Small intestine (tissue), 7 donors: ENCODE data around the gene NHERF2. TPM values are rescaled to one million over a fixed set of nuclear protein-coding genes. Genes with fewer than 3 reads are reported as not detected.

ENCODE experiments used
- DNase-seq, 2 donors: peaks; one replicate each; pipeline versions ENCODE4 v3.0.0 to v3.0.0-alpha.2; 2013
- FAIRE-seq: peaks from 2 replicates; lab custom pipeline; 2012; peaks lifted over from hg19 to GRCh38; lab: Jason Lieb, UNC
- H3K27ac ChIP-seq, 3 donors: one replicate each; pipeline ENCODE4 v1.5.1; 2013; ENCODE audit warnings: low read length in 2 of 3, mild to moderate bottlenecking in 2 of 3, control low read depth in 1 of 3, inconsistent platforms in 1 of 3, low read depth in 1 of 3, moderate library complexity in 1 of 3
- H3K27me3 ChIP-seq, 3 donors: one replicate each; pipeline ENCODE4 v1.6.1; 2013; ENCODE audit warnings: low read length in 3 of 3, inconsistent platforms in 1 of 3; ENCODE audit not compliant: control insufficient read depth in 3 of 3, insufficient read depth in 3 of 3
- H3K36me3 ChIP-seq, 3 donors: one replicate each; pipeline ENCODE4 v1.6.1; 2013; ENCODE audit warnings: low read length in 3 of 3, inconsistent platforms in 1 of 3, low read depth in 1 of 3, mild to moderate bottlenecking in 1 of 3, moderate library complexity in 1 of 3; ENCODE audit not compliant: control insufficient read depth in 3 of 3, insufficient read depth in 2 of 3
- H3K4me1 ChIP-seq, 3 donors: one replicate each; pipeline ENCODE4 v1.6.1; 2013; ENCODE audit warnings: low read length in 2 of 3, inconsistent platforms in 1 of 3, low read depth in 1 of 3, mild to moderate bottlenecking in 1 of 3, moderate library complexity in 1 of 3; ENCODE audit not compliant: control insufficient read depth in 3 of 3, insufficient read depth in 2 of 3
- H3K4me3 ChIP-seq, 3 donors: one replicate each; pipeline ENCODE4 v1.5.1; 2013; ENCODE audit warnings: low read length in 3 of 3, control low read depth in 1 of 3, inconsistent platforms in 1 of 3, low read depth in 1 of 3, mild to moderate bottlenecking in 1 of 3, moderate library complexity in 1 of 3
- H3K9me3 ChIP-seq, 2 donors: one replicate each; pipeline ENCODE4 v1.6.1; 2013; ENCODE audit warnings: low read depth in 1 of 2, low read length in 1 of 2; ENCODE audit not compliant: control insufficient read depth in 2 of 2, insufficient read depth in 1 of 2
- WGBS, 3 donors: extraction: QIAGEN DNeasy Blood & Tissue Kit; methylation state at CpG; one replicate each; pipeline ENCODE4 v1.1.7; 2013; 5-methylcytosine and 5-hydroxymethylcytosine counted together
- polyA plus RNA-seq, 4 donors: library from polyadenylated mRNA; stranded (reverse) in 3 of 4; unstranded in 1 of 4; fragments of 200-250 nt in 3 of 4; fragments of 120-200 nt in 1 of 4; gene quantifications; one replicate each; pipeline versions ENCODE4 v1.2.1 to v1.2.3, GENCODE V29; 2013
- donor health status: healthy with polysubstance abuse.
- donor health status: control.
- donor health status: control.
- donor health status: Bipolar disorder and iron deficiency.
- donor health status: healthy.

The NHERF2 gene
- polyA plus RNA-seq, 4 donors, result 15.7 to 76.1 (median 42.9) TPM

GRCh38 chr16:2057438-2057837, 30.7 kb downstream of the NHERF2 start:
- Histone ChIP-seq H3K27me3 (no peaks in the 10 kb centered on the region), H3K9me3 (no peaks in the 10 kb centered on the region), H3K36me3 (peaks cover 3 to 91% (median 17%) of the 10 kb centered on the region in 3 donors), H3K4me1 (no peaks in the 10 kb centered on the region), H3K4me3 (no peak overlapping the region), H3K27ac (no peak overlapping the region)
- WGBS, 3 donors, result 91 to 95% (median 95%) methylated on average over 9 to 10 of the region's 10 CpGs
- no peak for FAIRE-seq
- DNase-seq, result no peak

- FAIRE-seq (no peak), DNase-seq (no peak)
- no peak overlapping the region for H3K27ac ChIP-seq
- no peaks in the 10 kb centered on the region for H3K9me3 ChIP-seq
- 87 to 91% (median 91%) methylated on average over 13 of the region's 13 CpGs for WGBS, 3 donors
- peaks cover 3 to 91% (median 15%) of the 10 kb centered on the region in 3 donors for H3K36me3 ChIP-seq
- no peaks in the 10 kb centered on the region for H3K4me1 ChIP-seq
- no peaks in the 10 kb centered on the region for H3K27me3 ChIP-seq
- H3K4me3 ChIP-seq, result no peak overlapping the region
These were observed 31.7 kb downstream of the NHERF2 start for GRCh38 chr16:2058420-2058819.

- FAIRE-seq (no peak), DNase-seq (no peak)
- Histone ChIP-seq H3K9me3 (no peaks in the 10 kb centered on the region), H3K36me3 (peaks cover 3 to 91% (median 12%) of the 10 kb centered on the region in 3 donors), H3K27ac (no peak overlapping the region), H3K27me3 (no peaks in the 10 kb centered on the region), H3K4me1 (no peaks in the 10 kb centered on the region), H3K4me3 (no peak overlapping the region)
- WGBS, 3 donors, result 95 to 98% (median 97%) methylated on average over 10 of the region's 10 CpGs
These were observed 32.2 kb downstream of the NHERF2 start for GRCh38 chr16:2058872-2059271.

- H3K4me1 ChIP-seq, result no peaks in the 10 kb centered on the region
- WGBS, 3 donors, result 86 to 92% (median 88%) methylated on average over 17 of the region's 17 CpGs
- H3K9me3 ChIP-seq, result no peaks in the 10 kb centered on the region
- H3K4me3 ChIP-seq, result no peak overlapping the region
- FAIRE-seq (no peak), DNase-seq (no peak)
- H3K27ac ChIP-seq, result no peak overlapping the region
- H3K36me3 ChIP-seq, result peaks cover 5 to 87% (median 9%) of the 10 kb centered on the region in 3 donors
- H3K27me3 ChIP-seq, result no peaks in the 10 kb centered on the region
These were observed 33.6 kb downstream of the NHERF2 start for GRCh38 chr16:2060346-2060745.

GRCh38 chr16:2061023-2061422, 34.3 kb downstream of the NHERF2 start:
- Histone ChIP-seq H3K36me3 (peaks cover 9 to 91% (median 13%) of the 10 kb centered on the region in 3 donors), H3K27me3 (no peaks in the 10 kb centered on the region), H3K4me3 (no peak overlapping the region), H3K27ac (no peak overlapping the region), H3K9me3 (no peaks in the 10 kb centered on the region), H3K4me1 (no peaks in the 10 kb centered on the region)
- DNase-seq, result no peak
- WGBS, 3 donors, result 96% methylated on average over 18 of the region's 18 CpGs
- no peak for FAIRE-seq

- H3K36me3 ChIP-seq, result peaks cover 12 to 91% (median 13%) of the 10 kb centered on the region in 3 donors
- H3K27me3 ChIP-seq, result no peaks in the 10 kb centered on the region
- H3K4me3 ChIP-seq, result no peak overlapping the region
- H3K27ac ChIP-seq, result no peak overlapping the region
- FAIRE-seq, result no peak
- 93% methylated on average over 12 to 13 of the region's 13 CpGs for WGBS, 3 donors
- H3K9me3 ChIP-seq, result no peaks in the 10 kb centered on the region
- H3K4me1 ChIP-seq, result no peaks in the 10 kb centered on the region
- no peak for DNase-seq
These were observed 34.8 kb downstream of the NHERF2 start for GRCh38 chr16:2061526-2061925.

- Histone ChIP-seq H3K4me1 (no peaks in the 10 kb centered on the region), H3K9me3 (no peaks in the 10 kb centered on the region), H3K36me3 (peaks cover 13 to 91% (median 13%) of the 10 kb centered on the region in 3 donors), H3K4me3 (no peak overlapping the region), H3K27ac (no peak overlapping the region), H3K27me3 (no peaks in the 10 kb centered on the region)
- DNase-seq (no peak), FAIRE-seq (no peak)
- 95 to 97% (median 95%) methylated on average over 21 to 28 of the region's 28 CpGs for WGBS, 3 donors
These were observed 36.1 kb downstream of the NHERF2 start for GRCh38 chr16:2062801-2063200.

- H3K9me3 ChIP-seq, result no peaks in the 10 kb centered on the region
- FAIRE-seq (no peak), DNase-seq (no peak)
- no peak overlapping the region for H3K27ac ChIP-seq
- H3K4me1 ChIP-seq, result no peaks in the 10 kb centered on the region
- H3K4me3 ChIP-seq, result no peak overlapping the region
- no peaks in the 10 kb centered on the region for H3K27me3 ChIP-seq
- WGBS, 3 donors, result 92 to 95% (median 93%) methylated on average over 25 of the region's 25 CpGs
- peaks cover 9 to 89% (median 10%) of the 10 kb centered on the region in 3 donors for H3K36me3 ChIP-seq
These were observed 37.2 kb downstream of the NHERF2 start for GRCh38 chr16:2063861-2064260.

GRCh38 chr16:2064368-2064945, 37.8 kb downstream of the NHERF2 start:
- H3K27me3 ChIP-seq, result no peaks in the 10 kb centered on the region
- H3K36me3 ChIP-seq, result peaks cover 9 to 90% (median 9%) of the 10 kb centered on the region in 3 donors
- DNase-seq (no peak), FAIRE-seq (no peak)
- no peaks in the 10 kb centered on the region for H3K9me3 ChIP-seq
- WGBS, 3 donors, result 86 to 91% (median 90%) methylated on average over 16 of the region's 16 CpGs
- H3K27ac ChIP-seq, result no peak overlapping the region
- no peaks in the 10 kb centered on the region for H3K4me1 ChIP-seq
- no peak overlapping the region for H3K4me3 ChIP-seq
